Activated naive CD4-positive, alpha-beta T cell (primary cell): ENCODE data around the gene DBF4B.

Source experiments
- DNase-seq, 4 experiments: peaks; one replicate each; lab custom pipeline; 2025; lab: John Stamatoyannopoulos, UW

The DBF4B gene

GRCh38 chr17:44777394-44778348, 69.2 kb downstream of the DBF4B start:
- no peak for DNase-seq

GRCh38 chr17:44778656-44779210, 70.3 kb downstream of the DBF4B start:
- no peak for DNase-seq

GRCh38 chr17:44779211-44780025, 71.0 kb downstream of the DBF4B start:
- DNase-seq, result peak; percentile 57 to 76 (median 68)

- no peak for DNase-seq
Observed at GRCh38 chr17:44780161-44780560, 71.7 kb downstream of the DBF4B start.

- DNase-seq, result no peak
Observed at GRCh38 chr17:44780845-44781480, 72.5 kb downstream of the DBF4B start.

GRCh38 chr17:44781551-44782325, 73.3 kb downstream of the DBF4B start:
- DNase-seq, result no peak

GRCh38 chr17:44782326-44782850, 73.9 kb downstream of the DBF4B start:
- DNase-seq, result no peak

- DNase-seq, result no peak
Observed at GRCh38 chr17:44785921-44786320, 77.5 kb downstream of the DBF4B start.

- no peak for DNase-seq
Observed at GRCh38 chr17:44786551-44787081, 78.2 kb downstream of the DBF4B start.

- no peak for DNase-seq
Observed at GRCh38 chr17:44787271-44787940, 78.9 kb downstream of the DBF4B start.

GRCh38 chr17:44788139-44788538, 79.7 kb downstream of the DBF4B start:
- no peak for DNase-seq

GRCh38 chr17:44792276-44792675, 83.8 kb downstream of the DBF4B start:
- DNase-seq, result no peak

GRCh38 chr17:44793885-44794842, 85.7 kb downstream of the DBF4B start:
- no peak for DNase-seq

- no peak for DNase-seq
Observed at GRCh38 chr17:44794851-44795413, 86.5 kb downstream of the DBF4B start.

GRCh38 chr17:44795421-44795820, 87.0 kb downstream of the DBF4B start:
- no peak for DNase-seq

GRCh38 chr17:44795928-44796327, 87.5 kb downstream of the DBF4B start:
- no peak for DNase-seq

GRCh38 chr17:44796731-44797130, 88.3 kb downstream of the DBF4B start:
- no peak for DNase-seq

- no peak for DNase-seq
Observed at GRCh38 chr17:44797802-44798201, 89.3 kb downstream of the DBF4B start.

- DNase-seq, result no peak
Observed at GRCh38 chr17:44798356-44798755, 89.9 kb downstream of the DBF4B start.
